ENCODE data around the gene MSMP.

The MSMP gene

GRCh38 chr9:35718721-35719511 lies 35.2 kb downstream of the MSMP start:
- no peak for DNase-seq (ENCODE audit: low spot score)

DNA sequence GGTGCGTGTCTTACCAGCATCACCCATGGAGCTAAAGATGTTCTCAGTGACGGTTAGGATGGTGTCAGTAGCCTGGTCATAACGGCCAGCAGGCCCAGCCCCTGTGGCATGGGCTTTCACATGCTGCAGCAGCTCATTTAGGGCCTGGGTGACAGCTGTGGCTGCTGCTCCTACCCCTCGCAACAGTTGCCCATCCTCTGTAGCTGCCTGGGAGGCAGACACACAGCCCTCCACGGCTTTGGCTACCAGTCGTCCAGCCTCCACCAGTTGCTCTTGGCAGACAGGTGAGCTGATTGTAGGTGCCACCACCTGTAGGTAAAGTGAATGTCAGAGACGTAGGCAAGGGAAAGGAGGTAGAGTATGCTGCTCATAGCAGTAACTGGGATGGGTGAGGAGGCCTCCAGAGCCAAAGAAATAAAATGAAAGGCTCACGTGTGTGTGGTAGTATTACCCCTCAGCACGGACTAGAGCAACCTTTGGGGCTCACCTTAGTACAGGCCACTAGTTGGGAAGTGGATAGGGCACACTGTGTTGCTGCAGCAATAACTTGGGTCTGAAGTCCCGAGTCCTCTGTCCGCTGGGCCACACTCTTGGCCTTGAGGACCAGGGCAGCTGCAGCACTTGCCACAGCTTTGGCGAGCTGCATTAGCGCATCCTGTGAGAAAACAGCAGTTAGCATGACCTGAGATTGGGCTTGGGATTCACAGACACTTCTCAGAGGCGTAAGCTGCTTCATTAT lies 36.8 kb downstream of the MSMP start:
- no peak for DNase-seq (ENCODE audit: low spot score)

DNA sequence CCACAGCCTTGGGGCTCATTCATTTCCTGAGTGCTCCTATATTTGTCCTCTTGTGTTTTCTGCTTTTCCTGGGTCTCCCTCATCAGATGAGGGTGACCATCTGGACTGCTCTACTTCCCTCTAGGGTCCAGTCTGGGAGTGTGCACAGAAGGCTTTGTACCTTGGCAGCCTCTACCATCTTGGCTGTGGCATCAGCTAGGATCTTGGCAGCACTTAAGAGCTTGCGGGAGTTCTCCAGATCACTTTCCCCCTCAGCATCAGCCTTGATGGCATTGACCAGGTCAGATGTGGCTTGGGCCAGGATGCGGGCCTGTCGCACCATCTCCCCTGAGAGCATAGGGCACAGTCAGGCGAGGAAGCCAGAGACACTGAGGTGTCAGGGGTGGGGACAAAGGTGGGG lies 37.8 kb downstream of the MSMP start:
- DNase-seq (ENCODE audit: low spot score): no peak

GRCh38 chr9:35714579-35715252 lies 39.4 kb downstream of the MSMP start:
- DNase-seq (ENCODE audit: low spot score): no peak

DNA sequence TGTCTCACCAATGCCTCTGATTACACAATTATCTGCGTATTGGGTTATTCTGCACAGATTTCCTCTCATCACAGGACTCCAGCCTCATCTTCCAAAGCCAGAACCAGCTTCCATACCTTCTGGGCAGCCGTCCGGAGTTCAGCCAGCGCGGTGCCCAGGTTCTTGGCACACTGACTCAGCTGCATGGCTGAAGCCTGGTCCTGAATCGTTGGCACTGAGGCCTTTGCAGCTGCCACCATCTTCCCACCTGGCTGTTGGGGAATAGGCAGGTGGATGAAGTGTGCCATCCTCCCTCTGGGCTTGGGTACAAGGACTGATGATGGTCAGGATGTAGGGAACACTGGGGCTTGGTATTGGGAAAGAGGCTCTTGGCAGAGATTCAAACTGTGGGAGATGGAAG lies 40.0 kb downstream of the MSMP start:
- DNase-seq (ENCODE audit: low spot score): no peak

- DNase-seq (ENCODE audit: low spot score): no peak
These were observed 40.5 kb downstream of the MSMP start for GRCh38 chr9:35713578-35713977.

DNA sequence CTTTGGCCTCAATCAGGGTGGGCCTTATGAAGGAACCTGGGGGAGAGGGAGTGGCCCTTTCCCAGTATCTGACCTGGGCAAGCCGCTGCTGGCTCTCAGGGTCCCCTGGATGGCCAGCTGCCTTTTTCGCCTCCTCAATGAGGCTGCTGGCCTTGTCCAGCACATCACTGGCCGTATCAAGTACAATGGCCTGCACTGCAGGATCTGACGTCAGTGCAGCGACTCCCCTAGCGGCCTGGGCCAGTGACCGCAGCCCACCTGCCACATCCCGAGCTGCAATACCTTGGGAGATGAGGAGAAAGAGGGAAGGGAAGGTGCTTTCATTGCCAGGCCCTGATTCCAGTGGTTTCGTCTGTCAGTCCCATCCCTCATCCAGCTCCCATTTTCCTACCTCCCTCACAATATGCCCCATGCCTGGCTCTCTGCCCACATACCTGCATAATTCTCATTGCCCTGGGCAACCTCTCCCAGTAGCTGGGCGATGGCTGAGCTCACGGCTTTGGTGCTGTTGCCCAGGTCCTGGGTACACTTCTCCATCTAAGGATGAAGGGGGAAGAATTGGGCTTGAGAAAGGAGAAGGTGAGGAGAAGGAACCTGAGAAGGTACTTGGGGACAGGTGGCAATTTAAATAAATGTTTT lies 41.2 kb downstream of the MSMP start:
- no peak for DNase-seq (ENCODE audit: low spot score)

DNA sequence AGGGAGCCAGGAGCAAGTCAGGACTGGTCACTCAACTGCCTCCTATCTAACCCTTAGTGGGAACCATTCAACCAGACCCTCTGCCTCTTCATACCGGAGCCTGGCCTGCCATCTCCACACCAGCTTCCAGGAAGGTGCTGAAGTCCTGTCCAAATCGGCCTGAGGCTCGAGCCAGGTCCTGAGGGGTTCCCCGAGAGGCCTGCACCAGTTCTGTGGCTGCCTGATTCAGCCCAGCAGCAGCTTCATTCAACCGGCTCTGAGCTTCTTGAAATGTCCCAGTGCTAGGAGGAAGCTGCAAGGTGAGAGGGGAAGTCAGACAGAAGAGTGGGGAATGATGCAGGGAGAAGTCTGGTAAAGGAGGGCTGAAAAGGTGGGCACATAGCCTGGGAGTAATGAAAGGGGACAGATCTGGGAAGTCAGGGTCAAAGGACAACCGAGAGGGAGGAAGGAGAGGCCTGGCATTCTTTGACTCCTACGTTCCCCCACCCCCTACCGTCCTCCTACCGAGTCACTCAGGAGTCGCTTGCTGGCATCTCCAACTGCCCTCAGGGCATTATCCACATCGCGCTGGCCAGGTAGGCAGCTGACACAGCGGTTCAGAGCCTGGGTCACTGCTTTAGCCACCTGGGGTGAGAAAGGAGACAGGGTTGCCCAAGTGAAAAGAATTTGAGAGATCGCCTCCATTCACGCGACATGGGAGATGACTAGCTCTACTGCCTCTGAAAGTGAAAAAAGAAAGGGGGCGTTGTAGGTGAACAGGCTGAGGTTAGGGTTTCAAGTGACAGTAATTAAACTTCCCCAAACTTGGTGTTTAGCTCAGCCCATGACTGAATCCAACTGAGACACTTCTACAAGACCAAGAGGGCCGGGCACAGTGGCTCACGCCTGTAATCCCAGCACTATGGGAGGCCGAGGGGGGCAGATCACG lies 42.3 kb downstream of the MSMP start:
- DNase-seq (ENCODE audit: low spot score): no peak

GRCh38 chr9:35710818-35711500 lies 43.1 kb downstream of the MSMP start:
- DNase-seq (ENCODE audit: low spot score): no peak

GRCh38 chr9:35708146-35708545 lies 45.9 kb downstream of the MSMP start:
- DNase-seq (ENCODE audit: low spot score): no peak

GRCh38 chr9:35706951-35707350 lies 47.1 kb downstream of the MSMP start:
- no peak for DNase-seq (ENCODE audit: low spot score)

DNA sequence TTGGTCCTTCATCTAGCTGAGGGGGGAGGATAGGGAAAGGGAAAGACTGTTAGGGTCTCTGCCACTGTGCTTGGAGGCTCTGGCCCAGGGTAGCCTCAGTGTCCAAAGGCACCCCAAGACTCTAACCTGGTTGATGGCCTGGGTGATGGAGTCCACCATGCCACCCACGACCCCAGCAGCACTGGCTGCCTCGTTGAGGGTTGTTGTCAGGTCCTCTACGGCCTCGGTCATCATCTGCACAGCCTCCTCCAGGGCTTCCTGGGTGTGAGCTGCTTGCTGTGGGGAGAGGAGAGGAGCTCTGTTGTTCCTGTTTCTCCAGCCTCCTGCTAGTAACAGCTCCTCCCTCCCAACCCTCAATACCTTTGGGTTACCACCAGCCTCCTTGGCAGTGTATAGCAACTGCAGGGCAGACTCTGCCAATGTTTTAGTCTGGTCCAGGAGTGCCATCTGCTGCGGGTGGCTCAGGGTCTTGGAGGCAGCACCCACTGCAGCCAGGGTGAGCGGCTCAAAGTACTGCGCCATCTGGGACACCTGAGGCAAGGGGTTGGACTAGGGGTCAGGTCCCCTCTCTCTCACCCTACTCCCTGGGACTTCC lies 48.1 kb downstream of the MSMP start:
- DNase-seq (ENCODE audit: low spot score): no peak

DNA sequence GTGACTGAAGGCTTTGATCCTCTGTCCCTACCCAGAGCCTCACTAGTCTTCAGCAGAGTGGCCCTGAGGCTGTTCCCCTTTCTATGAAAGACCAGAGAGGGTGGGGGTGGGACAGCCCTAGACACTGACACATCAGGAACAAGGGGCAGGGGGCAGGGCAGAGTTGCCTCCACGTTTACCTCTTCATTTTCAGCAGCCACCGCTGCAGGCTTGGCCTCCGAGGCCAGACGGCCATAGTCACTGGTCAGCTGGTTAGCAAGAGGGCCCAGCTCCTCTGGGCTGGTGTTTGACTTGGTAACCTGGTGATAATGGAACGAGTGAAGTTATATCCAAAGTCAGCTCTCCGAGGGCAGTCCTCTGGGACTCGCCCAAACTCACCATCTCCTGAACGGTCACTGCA lies 48.7 kb downstream of the MSMP start:
- no peak for DNase-seq (ENCODE audit: low spot score)

GRCh38 chr9:35703906-35704672 lies 50.0 kb downstream of the MSMP start:
- no peak for DNase-seq (ENCODE audit: low spot score)
